B cell (primary cell): ENCODE results near the gene AUTS2. TPM values are rescaled to one million over a fixed set of nuclear protein-coding genes. Genes with fewer than 3 reads are reported as not detected.

ENCODE experiments used
- ATAC-seq: fragments of 200-7000 bp; cut with Tn5 transposase; one replicate; pipeline ENCODE4 v1.10.0; 2021; ENCODE audit warnings: low read depth, mild to moderate bottlenecking, moderate number of reproducible peaks, moderate library complexity
- CTCF ChIA-PET: fragments of 350-600 bp; sonication (Branson Sonifier 250); formaldehyde crosslinking; loops from one replicate; lab custom pipeline; 2021; ENCODE audit warnings: antibody characterized with exemption, inconsistent platforms; lab: Charles Lee
- POLR2A ChIA-PET: fragments of 350-600 bp; sonication (Branson Sonifier 250); formaldehyde crosslinking; loops from one replicate; lab custom pipeline; 2021; ENCODE audit warnings: antibody characterized with exemption; lab: Charles Lee
- DNase-seq: peaks from one replicate; pipeline ENCODE4 v3.0.0; 2013
- H2AFZ ChIP-seq: 2 replicates; pipeline ENCODE4 v1.6.1; 2012; ENCODE audit warnings: mild to moderate bottlenecking, low read depth, low read length; ENCODE audit not compliant: insufficient read depth, poor library complexity, severe bottlenecking
- H3K27ac ChIP-seq, 2 donors: 1 replicate in 1 of 2; 2 replicates in 1 of 2; pipeline ENCODE4 v1.5.1; 2012 to 2013; ENCODE audit warnings: low read length in 2 of 2, mild to moderate bottlenecking in 2 of 2, moderate library complexity in 1 of 2
- H3K27me3 ChIP-seq, 4 experiments: fragments of 200-600 bp in 1 of 4; sonication (generic) in 1 of 4; replicated peaks in 1 of 4; 1 replicate in 2 of 4; 2 replicates in 2 of 4; pipeline versions ENCODE4 v1.6.1 to v1.7.0; 2013 to 2016; ENCODE audit warnings: low read length in 3 of 4, mild to moderate bottlenecking in 2 of 4, mixed read lengths in 1 of 4, moderate library complexity in 1 of 4; ENCODE audit not compliant: insufficient read depth in 4 of 4, control insufficient read depth in 3 of 4; ENCODE audit errors: control extremely low read depth in 1 of 4
- H3K36me3 ChIP-seq, 2 experiments: replicated peaks in 1 of 2; 1 replicate in 1 of 2; 2 replicates in 1 of 2; pipeline versions ENCODE4 v1.6.1 to v1.7.1; 2013; ENCODE audit warnings: low read length in 1 of 2; ENCODE audit not compliant: insufficient read depth in 2 of 2, control insufficient read depth in 1 of 2; ENCODE audit errors: control extremely low read depth in 1 of 2, extremely low read depth in 1 of 2
- H3K4me1 ChIP-seq, 2 donors: fragments of 200-600 bp in 1 of 2; sonication (generic) in 1 of 2; 1 replicate in 1 of 2; 2 replicates in 1 of 2; pipeline versions ENCODE4 v1.5.1 to v1.6.1; 2013 to 2017; ENCODE audit warnings: low read length in 2 of 2; ENCODE audit not compliant: control insufficient read depth in 2 of 2, insufficient read depth in 2 of 2
- H3K4me2 ChIP-seq: replicated peaks from 2 replicates; pipeline ENCODE3; 2012; ENCODE audit warnings: mild to moderate bottlenecking, low read depth, low read length; ENCODE audit not compliant: poor library complexity, severe bottlenecking
- H3K4me3 ChIP-seq, 5 experiments: fragments of 200-600 bp in 1 of 5; sonication (generic) in 1 of 5; 1 replicate in 3 of 5; 2 replicates in 2 of 5; pipeline versions ENCODE4 v1.5.1 to v1.7.0; 2011 to 2016; ENCODE audit warnings: low read length in 4 of 5, mild to moderate bottlenecking in 4 of 5, low read depth in 2 of 5, control low read depth in 1 of 5, moderate library complexity in 1 of 5; ENCODE audit not compliant: insufficient read depth in 1 of 5; ENCODE audit errors: control extremely low read depth in 1 of 5, extremely low read depth in 1 of 5
- H3K79me2 ChIP-seq: fragments of 200-600 bp; sonication (generic); one replicate; pipeline ENCODE4 v1.6.0; 2016; ENCODE audit warnings: low read length; ENCODE audit not compliant: control insufficient read depth, insufficient read depth
- H3K9ac ChIP-seq: fragments of 200-600 bp; sonication (generic); 2 replicates; pipeline ENCODE4 v1.6.1; 2017; ENCODE audit warnings: mild to moderate bottlenecking, low read length, moderate library complexity
- H3K9me3 ChIP-seq, 3 donors: one replicate each; pipeline versions ENCODE4 v1.6.1 to v1.7.1; 2013; ENCODE audit warnings: low read length in 2 of 3; ENCODE audit not compliant: control insufficient read depth in 2 of 3, insufficient read depth in 1 of 3; ENCODE audit errors: control extremely low read depth in 1 of 3
- H4K20me1 ChIP-seq: 2 replicates; pipeline ENCODE4 v1.6.0; 2012; ENCODE audit warnings: mild to moderate bottlenecking, low read length; ENCODE audit not compliant: insufficient read depth, control insufficient read depth, poor library complexity, severe bottlenecking
- H3K27ac Mint-ChIP-seq: one replicate; pipeline ENCODE4 v1.8.0; 2021; ENCODE audit warnings: mixed read lengths
- H3K27me3 Mint-ChIP-seq: one replicate; pipeline ENCODE4 v1.8.0; 2021; ENCODE audit warnings: mixed read lengths
- H3K4me1 Mint-ChIP-seq: one replicate; pipeline ENCODE4 v1.8.0; 2021; ENCODE audit warnings: mixed read lengths
- H3K4me3 Mint-ChIP-seq: one replicate; pipeline ENCODE4 v1.8.0; 2021; ENCODE audit warnings: mixed read lengths
- H3K9me3 Mint-ChIP-seq: one replicate; pipeline ENCODE4 v1.8.0; 2022; ENCODE audit warnings: mixed read lengths; ENCODE audit not compliant: insufficient read depth
- CTCF ChIP-seq: fragments of 200-600 bp; IDR thresholded peaks from one replicate; pipeline ENCODE4 v1.8.0; 2022; ENCODE audit warnings: antibody characterized with exemption, mild to moderate bottlenecking
- EZH2 ChIP-seq: IDR thresholded peaks from 2 replicates; pipeline ENCODE4 v1.6.1; 2012; ENCODE audit warnings: borderline replicate concordance, low read depth, mild to moderate bottlenecking, moderate library complexity, low read length; ENCODE audit not compliant: insufficient read depth, poor library complexity, severe bottlenecking
- WGBS: methylation state at CpG from one replicate; pipeline ENCODE4 v1.1.5; 2013; ENCODE audit warnings: missing lambda C conversion rate; ENCODE audit not compliant: insufficient coverage; 5-methylcytosine and 5-hydroxymethylcytosine counted together
- intact Hi-C: fragments of 100-400 bp; cut with micrococcal nuclease; formaldehyde crosslinking; loops from one replicate; pipeline ENCODE4 v1.10.0; 2022
- polyA plus RNA-seq: library from polyadenylated mRNA; depleted of rRNA; stranded (reverse); fragments of >200 nt; gene quantifications from 2 replicates; pipeline ENCODE4 v1.2.3, GENCODE V29; 2012
- total RNA-seq, 2 donors: library from RNA; stranded (reverse); fragments of 120-200 nt in 1 of 2; gene quantifications; 1 replicate in 1 of 2; 2 replicates in 1 of 2; pipeline versions ENCODE4 v1.2.3 to v1.2.4, GENCODE V29; 2013 to 2022

Gene AUTS2
- total and polyA plus RNA-seq, 2 donors (not counting 1 experiment from before 2014, with no cell fraction given): 22.3 to 35.0 TPM

GRCh38 chr7:70408891-70409290 lies 810.6 kb downstream of the AUTS2 start:
- no peak for TF ChIP-seq CTCF
- Mint-ChIP-seq H3K9me3 (no peaks in the 10 kb centered on the region), H3K27me3 (no peaks in the 10 kb centered on the region), H3K27ac (peak overlapping the region; percentile 42), H3K4me1 (peaks cover 57% of the 10 kb centered on the region), H3K4me3 (peak overlapping the region; percentile 50)
- POLR2A ChIA-PET: no interaction called here
- no peaks in the 10 kb centered on the region for H3K27me3 ChIP-seq
- no peaks in the 10 kb centered on the region for H3K9me3 ChIP-seq
- H3K36me3 ChIP-seq: no peaks in the 10 kb centered on the region
- WGBS: 86% methylated on average over 1 of the region's 3 CpGs
- no peak overlapping the region for H3K4me3 ChIP-seq
- peaks cover 49 to 54% of the 10 kb centered on the region in 2 donors for H3K4me1 ChIP-seq
- DNase-seq: no peak
- peak overlapping the region; percentile 57 for H3K4me2 ChIP-seq
- intact Hi-C loops: no loop called here
- no peak for ATAC-seq
- CTCF ChIA-PET: no interaction called here
- no peak overlapping the region for H3K27ac ChIP-seq
- H3K9ac ChIP-seq: peak overlapping the region; percentile 1
- H2AFZ ChIP-seq: no peak overlapping the region
- no peaks in the 10 kb centered on the region for H3K79me2 ChIP-seq
- H4K20me1 ChIP-seq: no peaks in the 10 kb centered on the region

- no peak for DNase-seq
- no peaks in the 10 kb centered on the region for H3K36me3 ChIP-seq
- no peaks in the 10 kb centered on the region for H3K79me2 ChIP-seq
- Mint-ChIP-seq H3K9me3 (no peaks in the 10 kb centered on the region), H3K27ac (peak overlapping the region; percentile 47), H3K4me3 (peak overlapping the region; percentile 9), H3K4me1 (peaks cover 62% of the 10 kb centered on the region), H3K27me3 (no peaks in the 10 kb centered on the region)
- H3K27me3 ChIP-seq: no peaks in the 10 kb centered on the region
- no peak overlapping the region for H3K27ac ChIP-seq
- TF ChIP-seq EZH2 (no peak), CTCF (no peak)
- no peak overlapping the region for H3K4me3 ChIP-seq
- peak; percentile 69 for ATAC-seq
- peaks cover 48 to 55% of the 10 kb centered on the region in 2 donors for H3K4me1 ChIP-seq
- no peaks in the 10 kb centered on the region for H4K20me1 ChIP-seq
- POLR2A ChIA-PET: no interaction called here
- no peak overlapping the region for H3K9ac ChIP-seq
- CTCF ChIA-PET: no interaction called here
- no peaks in the 10 kb centered on the region for H3K9me3 ChIP-seq
- H3K4me2 ChIP-seq: no peak overlapping the region
- WGBS: 60% methylated on average over 2 of the region's 8 CpGs
- intact Hi-C loops: no loop called here
- H2AFZ ChIP-seq: no peak overlapping the region
Measured at GRCh38 chr7:70410134-70410750, 812.0 kb downstream of the AUTS2 start.
